RWPE1 (cell line): ENCODE data around the gene HES7.

Experiments used
- CTCF ChIA-PET: fragments of 350-600 bp; sonication (Branson Sonifier 250); formaldehyde crosslinking; extraction: SDS; loops from one replicate; lab custom pipeline; 2021; lab: Yijun Ruan, JAX
- POLR2A ChIA-PET: fragments of 400-600 bp; formaldehyde crosslinking; extraction: SDS; loops from one replicate; lab custom pipeline; 2020; ENCODE audit warnings: antibody characterized with exemption; ENCODE audit not compliant: low non-redundant PET; lab: Yijun Ruan, JAX
- DNase-seq: peaks from one replicate; pipeline ENCODE4 v3.0.0; 2012; ENCODE audit warnings: low spot score
- H3K27ac ChIP-seq: fragments of 450-650 bp; 2 replicates; pipeline ENCODE4 v1.5.1; 2017
- TF ChIP-seq, protein P1 (sequence below): fragments of 450-650 bp; conservative IDR thresholded peaks from 2 replicates; pipeline ENCODE4 v1.5.1; 2017; ENCODE audit warnings: low read depth, mild to moderate bottlenecking

HES7 gene

DNA sequence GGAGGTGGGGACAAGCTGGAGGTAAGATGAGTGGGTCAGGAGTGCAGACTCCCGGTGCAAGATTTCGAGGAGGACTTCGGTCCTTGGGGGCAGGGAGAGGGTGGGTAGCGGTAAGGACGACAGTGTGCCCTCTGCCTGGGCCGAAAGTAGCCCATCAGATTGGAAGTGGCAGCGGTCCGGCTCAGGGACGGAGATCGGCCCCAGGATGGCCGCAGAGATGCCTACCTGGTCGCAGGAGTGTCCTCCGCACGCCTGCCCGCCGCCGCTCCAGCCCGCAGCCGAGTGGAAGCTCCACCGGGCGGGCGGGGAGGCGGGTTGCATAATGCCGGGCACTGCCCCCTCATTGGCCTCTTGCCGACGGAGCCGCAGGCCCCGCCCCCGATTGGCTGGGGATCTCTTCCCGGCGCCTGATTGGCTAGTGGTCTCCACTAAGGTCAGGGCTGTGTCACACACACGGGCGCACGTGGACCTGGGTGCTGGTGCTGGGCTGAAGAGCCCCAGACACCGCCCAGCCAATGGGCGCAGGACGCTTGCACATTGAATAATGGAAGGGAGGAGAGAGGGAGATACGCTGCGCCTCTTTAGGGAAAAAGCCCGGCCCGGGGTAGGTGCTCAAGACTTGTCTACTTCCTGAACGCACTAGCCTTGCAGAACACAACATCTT is 28.3 kb upstream of the HES7 start, which contains the start of gene PER1:
Gene PER1, minus strand, starts transcription at position 293 of the 664 bp plus-strand sequence. CDS start 1,698 bp downstream, outside the sequence.
- ChIA-PET POLR2A (no interaction called here), CTCF (interaction anchor here (0.6 to 1.6 kb wide), 2 partner anchors 13 to 62 kb away, joined by 4 to 9 read pairs; no protein-coding TSS in a partner anchor)
- DNase-seq = peak; percentile 96
- TF ChIP-seq, protein P1, sequence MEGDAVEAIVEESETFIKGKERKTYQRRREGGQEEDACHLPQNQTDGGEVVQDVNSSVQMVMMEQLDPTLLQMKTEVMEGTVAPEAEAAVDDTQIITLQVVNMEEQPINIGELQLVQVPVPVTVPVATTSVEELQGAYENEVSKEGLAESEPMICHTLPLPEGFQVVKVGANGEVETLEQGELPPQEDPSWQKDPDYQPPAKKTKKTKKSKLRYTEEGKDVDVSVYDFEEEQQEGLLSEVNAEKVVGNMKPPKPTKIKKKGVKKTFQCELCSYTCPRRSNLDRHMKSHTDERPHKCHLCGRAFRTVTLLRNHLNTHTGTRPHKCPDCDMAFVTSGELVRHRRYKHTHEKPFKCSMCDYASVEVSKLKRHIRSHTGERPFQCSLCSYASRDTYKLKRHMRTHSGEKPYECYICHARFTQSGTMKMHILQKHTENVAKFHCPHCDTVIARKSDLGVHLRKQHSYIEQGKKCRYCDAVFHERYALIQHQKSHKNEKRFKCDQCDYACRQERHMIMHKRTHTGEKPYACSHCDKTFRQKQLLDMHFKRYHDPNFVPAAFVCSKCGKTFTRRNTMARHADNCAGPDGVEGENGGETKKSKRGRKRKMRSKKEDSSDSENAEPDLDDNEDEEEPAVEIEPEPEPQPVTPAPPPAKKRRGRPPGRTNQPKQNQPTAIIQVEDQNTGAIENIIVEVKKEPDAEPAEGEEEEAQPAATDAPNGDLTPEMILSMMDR = no peak
- peak within 1 kb of the TSS; percentile 98 for H3K27ac ChIP-seq

DNA sequence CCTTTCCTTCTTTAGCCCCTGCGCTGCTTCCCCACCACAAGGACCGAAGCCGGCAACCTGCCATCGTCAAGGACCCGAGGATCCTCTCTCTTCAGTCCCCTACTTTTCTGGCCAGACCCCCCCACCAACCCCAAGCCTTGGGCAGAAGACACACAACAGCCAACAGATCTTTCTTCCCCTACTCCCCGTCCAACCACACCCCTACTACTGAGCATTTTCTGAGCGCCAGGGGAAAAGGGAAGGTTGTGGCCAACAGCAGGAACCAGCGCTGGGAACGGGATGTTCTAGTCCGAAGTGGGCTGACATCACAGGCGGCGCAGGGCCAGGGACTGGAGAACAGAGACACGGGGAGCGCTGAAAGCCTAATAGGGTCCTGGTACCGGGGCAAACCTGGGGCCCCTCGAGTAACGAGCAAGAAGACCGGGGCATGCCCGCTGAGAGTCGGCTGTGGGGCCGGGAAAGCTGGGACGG is 27.8 kb upstream of the HES7 start:
- CTCF ChIA-PET = interaction anchor here (0.6 to 1.6 kb wide), 2 partner anchors 12 to 61 kb away, joined by 4 to 9 read pairs; no protein-coding TSS in a partner anchor
- TF ChIP-seq, protein P1 = no peak
- DNase-seq = no peak
- H3K27ac ChIP-seq = peak overlapping the region; percentile 98
- POLR2A ChIA-PET = no interaction called here

DNA sequence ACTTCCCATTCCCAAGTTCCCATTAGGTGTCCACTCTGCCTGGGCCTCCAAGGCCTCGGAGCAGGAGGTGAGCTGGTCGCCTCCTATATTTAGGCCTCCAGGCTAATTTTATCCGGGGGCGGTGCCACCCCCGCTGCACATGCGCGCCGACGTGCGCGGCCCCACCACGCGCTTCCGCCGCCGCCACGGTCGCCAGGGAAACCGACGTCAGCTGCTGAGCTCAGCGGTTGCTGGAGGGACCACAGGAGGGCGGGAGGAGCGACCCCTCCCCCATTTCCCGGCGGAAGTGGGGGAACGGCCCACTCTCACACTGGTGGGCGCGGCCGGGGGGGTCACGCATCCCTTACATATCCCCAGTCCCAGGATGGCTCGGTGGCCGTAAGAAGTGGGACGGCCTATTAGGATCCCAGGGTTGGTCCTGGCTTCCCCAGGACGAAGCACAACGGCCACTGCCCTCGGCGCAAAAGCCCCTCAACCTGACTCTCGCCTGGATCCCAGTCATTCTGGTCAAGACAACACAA is 27.3 kb upstream of the HES7 start:
- CTCF ChIA-PET = interaction anchor here (0.7 kb wide), 1 partner anchor 1012 kb away, joined by 4 read pairs; no protein-coding TSS in a partner anchor
- TF ChIP-seq, protein P1 = no peak
- POLR2A ChIA-PET = interaction anchor here (0.6 kb wide), 1 partner anchor 85 kb away, joined by 3 read pairs; no protein-coding TSS in a partner anchor
- H3K27ac ChIP-seq = peak overlapping the region; percentile 98
- no peak for DNase-seq

DNA sequence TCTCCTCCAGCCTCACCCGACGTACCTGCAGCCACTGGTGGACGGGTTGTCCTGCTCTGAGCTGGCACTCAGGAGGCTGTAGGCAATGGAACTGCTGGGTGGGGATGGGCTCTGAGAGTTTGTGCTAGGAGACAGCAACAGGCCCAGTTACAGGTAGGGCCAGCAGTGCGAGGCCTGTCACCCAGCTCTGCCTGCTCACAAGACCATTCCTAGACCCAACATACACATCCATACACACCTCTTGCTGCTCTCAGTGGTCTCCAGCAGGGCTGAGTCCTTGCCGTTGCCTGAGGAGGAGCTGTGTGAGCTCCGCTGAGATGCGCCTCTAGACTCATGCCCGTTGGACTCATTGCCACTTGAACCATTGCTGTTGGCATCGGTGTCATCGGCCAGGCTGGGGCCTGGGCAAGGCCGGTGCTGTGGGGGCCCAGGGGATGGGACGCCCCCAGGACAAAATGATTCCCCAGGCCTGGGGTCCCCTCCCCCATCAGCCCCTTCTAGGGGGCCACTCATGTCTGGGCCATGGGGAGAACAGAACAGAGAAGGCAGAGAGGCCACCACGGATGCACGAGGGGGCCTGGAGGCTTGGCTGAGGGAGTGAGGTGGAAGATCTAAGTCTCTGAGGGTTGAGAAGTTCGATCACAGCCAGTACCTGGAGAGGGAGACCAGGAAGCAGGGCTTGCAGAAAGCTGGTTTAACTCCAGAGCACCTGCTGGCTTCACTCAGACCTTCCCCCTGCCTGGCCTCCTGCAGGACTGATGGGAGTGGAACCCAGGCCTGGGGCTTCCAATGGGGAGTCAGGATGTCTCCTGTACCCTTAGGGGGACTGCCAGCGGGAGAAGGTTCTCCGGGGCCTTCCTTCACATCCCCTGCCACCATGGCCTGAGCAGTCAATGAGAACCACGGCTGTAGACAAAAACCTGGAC is 26.6 kb upstream of the HES7 start:
- H3K27ac ChIP-seq = peak overlapping the region; percentile 98
- TF ChIP-seq, protein P1 = no peak
- ChIA-PET CTCF (interaction anchor here (0.7 to 1.0 kb wide), 4 partner anchors 8 to 1011 kb away, joined by 3 to 4 read pairs (median 4); no protein-coding TSS in a partner anchor), POLR2A (interaction anchor here (0.6 kb wide), 1 partner anchor 85 kb away, joined by 3 read pairs; no protein-coding TSS in a partner anchor)
- no peak for DNase-seq

DNA sequence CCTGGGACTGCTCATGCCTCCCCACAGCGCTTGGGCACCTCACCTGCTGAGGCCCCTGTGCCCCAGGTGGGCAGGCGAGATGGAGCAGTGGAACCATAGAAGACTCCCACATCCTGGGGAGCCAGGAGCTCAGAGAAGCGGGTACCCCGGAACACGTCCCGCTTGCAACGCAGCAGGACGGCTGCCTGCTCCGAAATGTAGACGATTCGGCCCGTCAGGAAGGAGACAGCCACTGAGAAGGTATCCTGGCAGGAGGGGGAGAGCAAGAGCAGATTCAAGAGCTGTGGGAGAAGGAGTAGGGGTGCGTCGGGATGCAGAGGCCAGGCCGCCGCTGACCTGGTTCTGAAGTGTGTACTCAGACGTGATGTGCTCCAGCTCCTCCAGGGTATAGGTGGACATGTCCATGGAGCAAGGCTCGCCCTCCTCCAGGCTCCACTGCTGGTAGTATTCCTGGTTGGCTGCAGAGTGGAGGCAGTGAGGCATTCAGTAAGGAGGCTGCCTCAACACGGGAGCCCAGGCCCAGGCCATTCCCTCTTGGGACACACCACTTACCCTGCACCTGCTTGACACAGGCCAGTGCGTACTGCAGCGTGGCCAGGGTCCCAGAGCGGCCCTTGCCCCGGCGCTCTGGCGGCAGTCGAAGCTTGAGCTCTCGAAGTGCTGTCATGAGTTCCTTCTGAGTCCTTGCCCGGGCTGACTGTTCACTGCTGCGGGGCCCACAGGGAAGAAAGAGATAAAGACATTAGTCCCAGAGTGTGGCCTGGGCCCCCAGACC is 25.7 kb upstream of the HES7 start:
- TF ChIP-seq, protein P1 = no peak
- no peak for DNase-seq
- ChIA-PET CTCF (interaction anchor here (0.7 to 1.0 kb wide), 3 partner anchors 9 to 496 kb away, joined by 3 to 4 read pairs (median 3); no protein-coding TSS in a partner anchor), POLR2A (no interaction called here)
- H3K27ac ChIP-seq = peak overlapping the region; percentile 98
